GM23338 (cell line): ENCODE data around the gene PKD2. TPM values are rescaled to one million over a fixed set of nuclear protein-coding genes. Genes with fewer than 3 reads are reported as not detected.
A peak's percentile ranks its signal among the peaks of the same experiment; 100 is the strongest.

Experiments
- ATAC-seq: fragments of 200-7000 bp; cut with Tn5 transposase; 3 replicates; pipeline ENCODE4 v1.9.1; 2020
- DNase-seq: peaks from one replicate; pipeline ENCODE4 v3.0.0-alpha.2; 2015; ENCODE audit warnings: low spot score
- H2AFZ ChIP-seq: fragments of 200-600 bp; sonication (generic); 2 replicates; pipeline ENCODE4 v1.8.0; 2016; ENCODE audit warnings: antibody characterized with exemption, mild to moderate bottlenecking, moderate library complexity
- H3F3A ChIP-seq: fragments of 200-600 bp; sonication (generic); replicated peaks from 2 replicates; pipeline ENCODE4 v1.8.0; 2017; ENCODE audit warnings: antibody characterized with exemption, mixed run types, low read depth
- H3K27ac ChIP-seq: fragments of 200-600 bp; sonication (generic); 2 replicates; pipeline ENCODE4 v1.6.1; 2016; ENCODE audit warnings: low read depth
- H3K27me3 ChIP-seq: fragments of 200-600 bp; sonication (generic); 2 replicates; pipeline ENCODE4 v1.8.0; 2016; ENCODE audit warnings: mild to moderate bottlenecking, mixed run types, moderate library complexity; ENCODE audit not compliant: insufficient read depth
- H3K36me3 ChIP-seq: fragments of 200-600 bp; sonication (generic); 2 replicates; pipeline ENCODE4 v1.8.0; 2016; ENCODE audit warnings: mild to moderate bottlenecking; ENCODE audit not compliant: insufficient read depth
- H3K4me1 ChIP-seq: fragments of 200-600 bp; sonication (generic); 2 replicates; pipeline ENCODE4 v1.8.0; 2016; ENCODE audit warnings: mild to moderate bottlenecking, moderate library complexity; ENCODE audit not compliant: insufficient read depth
- H3K4me2 ChIP-seq: fragments of 200-600 bp; sonication (generic); 2 replicates; pipeline ENCODE4 v1.7.1; 2017; ENCODE audit warnings: mixed run types
- H3K4me3 ChIP-seq: fragments of 200-600 bp; sonication (generic); 2 replicates; pipeline ENCODE4 v1.6.1; 2016; ENCODE audit warnings: mixed run types
- H3K79me2 ChIP-seq: fragments of 200-600 bp; sonication (generic); replicated peaks from 2 replicates; pipeline ENCODE4 v1.8.0; 2017; ENCODE audit warnings: mild to moderate bottlenecking; ENCODE audit not compliant: insufficient read depth
- H3K9me2 ChIP-seq: fragments of 200-600 bp; sonication (generic); 2 replicates; pipeline ENCODE4 v1.8.0; 2017; ENCODE audit not compliant: insufficient read depth
- H4K20me1 ChIP-seq: fragments of 200-600 bp; sonication (generic); replicated peaks from 2 replicates; pipeline ENCODE4 v1.8.0; 2017; ENCODE audit warnings: mild to moderate bottlenecking; ENCODE audit not compliant: insufficient read depth
- H3K27ac Mint-ChIP-seq: 2 replicates; pipeline ENCODE4 v1.8.0; 2020; ENCODE audit warnings: inconsistent platforms, mild to moderate bottlenecking, moderate library complexity, mixed read lengths
- H3K27me3 Mint-ChIP-seq: 3 replicates; pipeline ENCODE4 v1.8.0; 2022; ENCODE audit warnings: low read depth, mild to moderate bottlenecking, moderate library complexity, mixed read lengths, inconsistent platforms; ENCODE audit not compliant: insufficient read depth, poor library complexity
- H3K36me3 Mint-ChIP-seq: 3 replicates; pipeline ENCODE4 v1.8.0; 2021; ENCODE audit warnings: low read depth, mild to moderate bottlenecking, inconsistent platforms, moderate library complexity, mixed read lengths
- H3K4me1 Mint-ChIP-seq: 3 replicates; pipeline ENCODE4 v1.8.0; 2020; ENCODE audit warnings: mild to moderate bottlenecking, inconsistent platforms, mixed read lengths
- H3K4me3 Mint-ChIP-seq: 3 replicates; pipeline ENCODE4 v1.8.0; 2021; ENCODE audit warnings: moderate library complexity, mild to moderate bottlenecking, inconsistent platforms, mixed read lengths
- H3K9me3 Mint-ChIP-seq: 3 replicates; pipeline ENCODE4 v1.8.0; 2020; ENCODE audit warnings: moderate library complexity, mild to moderate bottlenecking, inconsistent platforms, mixed read lengths
- EZH2phosphoT487 ChIP-seq: fragments of 200-600 bp; sonication (generic); IDR thresholded peaks from one replicate; pipeline ENCODE4 v1.8.1; 2018; ENCODE audit warnings: antibody characterized with exemption; ENCODE audit not compliant: unreplicated experiment
- JUNB ChIP-seq: IDR thresholded peaks from one replicate; pipeline ENCODE4 v1.6.1; 2016; ENCODE audit warnings: antibody characterized with exemption; ENCODE audit not compliant: unreplicated experiment
- NANOG ChIP-seq: IDR thresholded peaks from 2 replicates; pipeline ENCODE4 v1.6.1; 2016; ENCODE audit warnings: antibody characterized with exemption, borderline replicate concordance
- STAT1 ChIP-seq: IDR thresholded peaks from one replicate; pipeline ENCODE4 v1.6.1; 2016; ENCODE audit warnings: antibody characterized with exemption; ENCODE audit not compliant: unreplicated experiment
- ZNF114 ChIP-seq: fragments of 250-450 bp; sonication (Bioruptor Pico); IDR thresholded peaks from 2 replicates; pipeline ENCODE4 v1.5.0; 2020; ENCODE audit warnings: mild to moderate bottlenecking, moderate library complexity
- ZNF331 ChIP-seq: fragments of 250-450 bp; sonication (Bioruptor Pico); IDR thresholded peaks from 2 replicates; pipeline ENCODE4 v1.5.0; 2020; ENCODE audit warnings: low read depth, mild to moderate bottlenecking, moderate library complexity
- polyA plus RNA-seq: library from polyadenylated mRNA; unstranded; fragments of >200 nt; fragmentation: Nextera tagmentation; extraction: Ambion mirVana; gene quantifications from 2 replicates; pipeline ENCODE4 v1.2.1, GENCODE V29; 2016
- total RNA-seq: library from RNA; depleted of rRNA; stranded (reverse); fragments of >200 nt; shearing (Covaris generic); gene quantifications from 2 replicates; pipeline ENCODE4 v1.2.3, GENCODE V29; 2014
- TF ChIP-seq, protein P1 (sequence below): IDR thresholded peaks from one replicate; pipeline ENCODE4 v1.6.1; 2018; ENCODE audit warnings: antibody characterized with exemption; ENCODE audit not compliant: unreplicated experiment
- TF ChIP-seq, protein P2 (sequence below), 2 experiments: fragments of 200-600 bp in 1 of 2; sonication (generic) in 1 of 2; conservative IDR thresholded peaks; 2 replicates each; pipeline versions ENCODE4 v1.5.1 to v1.6.1; 2016 to 2017; ENCODE audit warnings: antibody characterized with exemption in 2 of 2, low read depth in 2 of 2, mild to moderate bottlenecking in 2 of 2, moderate library complexity in 1 of 2

The PKD2 gene
- total and polyA plus RNA-seq, 2 experiments from 2014 or later = 17.9 to 45.3 TPM

DNA sequence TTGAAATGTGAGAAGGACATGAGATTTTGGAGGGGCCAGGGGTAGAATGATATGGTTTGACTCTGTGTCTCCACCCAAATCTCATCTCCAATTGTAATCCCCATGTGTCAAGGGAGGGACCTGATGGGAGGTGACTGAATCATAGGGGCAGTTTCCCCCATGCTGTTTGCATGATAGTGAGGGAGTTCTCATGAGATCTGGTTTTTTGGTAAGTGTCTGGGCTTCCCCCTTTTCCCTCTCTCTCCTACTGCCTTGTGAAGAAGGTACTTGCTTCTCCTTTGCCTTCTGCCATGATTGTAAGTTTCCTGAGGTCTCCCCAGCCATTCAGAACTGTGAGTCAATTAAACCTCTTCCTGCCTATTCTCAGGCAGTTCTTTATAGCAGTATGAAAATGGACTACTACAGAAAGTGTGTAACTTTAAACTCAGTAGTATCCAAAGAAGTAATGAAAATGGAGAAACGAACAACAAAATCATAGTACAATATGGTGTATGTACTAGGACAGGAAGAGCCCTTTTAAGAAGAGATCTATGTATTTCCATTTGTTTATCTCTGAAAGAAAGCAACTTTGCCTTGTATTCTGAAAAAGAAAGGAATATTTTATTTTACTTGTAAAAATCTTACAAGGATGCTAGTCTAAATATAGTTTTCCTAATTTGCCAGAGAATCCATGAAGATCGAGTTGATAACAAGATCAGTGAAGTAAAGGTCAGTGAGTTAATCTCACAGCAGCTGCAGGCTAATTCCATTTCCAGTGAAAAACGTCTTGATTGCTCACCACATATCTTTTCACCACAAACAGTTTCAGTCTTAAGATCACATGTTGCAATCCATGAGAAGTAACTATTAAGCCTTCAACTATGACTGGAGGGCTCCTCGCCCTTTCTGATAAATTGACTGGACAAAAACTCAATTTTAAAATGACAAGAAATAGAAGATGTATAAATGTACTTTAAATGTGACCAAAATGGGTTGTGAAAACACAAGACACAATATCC is 20.5 kb downstream of the PKD2 start (continued):
- TF ChIP-seq, protein P1, sequence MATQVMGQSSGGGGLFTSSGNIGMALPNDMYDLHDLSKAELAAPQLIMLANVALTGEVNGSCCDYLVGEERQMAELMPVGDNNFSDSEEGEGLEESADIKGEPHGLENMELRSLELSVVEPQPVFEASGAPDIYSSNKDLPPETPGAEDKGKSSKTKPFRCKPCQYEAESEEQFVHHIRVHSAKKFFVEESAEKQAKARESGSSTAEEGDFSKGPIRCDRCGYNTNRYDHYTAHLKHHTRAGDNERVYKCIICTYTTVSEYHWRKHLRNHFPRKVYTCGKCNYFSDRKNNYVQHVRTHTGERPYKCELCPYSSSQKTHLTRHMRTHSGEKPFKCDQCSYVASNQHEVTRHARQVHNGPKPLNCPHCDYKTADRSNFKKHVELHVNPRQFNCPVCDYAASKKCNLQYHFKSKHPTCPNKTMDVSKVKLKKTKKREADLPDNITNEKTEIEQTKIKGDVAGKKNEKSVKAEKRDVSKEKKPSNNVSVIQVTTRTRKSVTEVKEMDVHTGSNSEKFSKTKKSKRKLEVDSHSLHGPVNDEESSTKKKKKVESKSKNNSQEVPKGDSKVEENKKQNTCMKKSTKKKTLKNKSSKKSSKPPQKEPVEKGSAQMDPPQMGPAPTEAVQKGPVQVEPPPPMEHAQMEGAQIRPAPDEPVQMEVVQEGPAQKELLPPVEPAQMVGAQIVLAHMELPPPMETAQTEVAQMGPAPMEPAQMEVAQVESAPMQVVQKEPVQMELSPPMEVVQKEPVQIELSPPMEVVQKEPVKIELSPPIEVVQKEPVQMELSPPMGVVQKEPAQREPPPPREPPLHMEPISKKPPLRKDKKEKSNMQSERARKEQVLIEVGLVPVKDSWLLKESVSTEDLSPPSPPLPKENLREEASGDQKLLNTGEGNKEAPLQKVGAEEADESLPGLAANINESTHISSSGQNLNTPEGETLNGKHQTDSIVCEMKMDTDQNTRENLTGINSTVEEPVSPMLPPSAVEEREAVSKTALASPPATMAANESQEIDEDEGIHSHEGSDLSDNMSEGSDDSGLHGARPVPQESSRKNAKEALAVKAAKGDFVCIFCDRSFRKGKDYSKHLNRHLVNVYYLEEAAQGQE = no peak

DNA sequence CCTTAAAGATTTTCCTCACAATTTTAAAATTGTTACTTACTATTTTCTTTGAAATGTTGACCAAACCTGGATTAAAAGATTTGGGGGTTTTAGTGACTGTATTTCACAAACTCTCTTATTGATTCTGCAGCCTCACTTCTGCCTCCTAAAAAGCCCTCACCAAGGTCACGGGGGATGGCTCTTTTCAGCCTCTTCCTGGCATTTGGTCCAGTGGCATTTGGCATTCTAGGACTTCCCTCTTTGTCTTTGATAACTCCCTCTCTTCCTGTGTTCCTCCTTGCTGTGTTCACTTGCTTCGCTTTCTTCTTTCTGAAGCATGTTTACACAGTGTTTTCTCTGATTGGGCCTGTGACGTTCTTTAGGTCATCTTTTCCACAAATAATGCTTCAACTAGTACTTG is 21.5 kb downstream of the PKD2 start:
- Mint-ChIP-seq H3K9me3 (peaks cover 26% of the 10 kb centered on the region), H3K36me3 (peaks cover 62% of the 10 kb centered on the region), H3K27ac (peak overlapping the region; percentile 7; the same call in 1 of the 2 replicates), H3K4me1 (no peaks in the 10 kb centered on the region), H3K4me3 (no peak overlapping the region), H3K27me3 (peaks cover 1% of the 10 kb centered on the region)
- Histone ChIP-seq H3K9me2 (no peaks in the 10 kb centered on the region), H3K4me2 (no peak overlapping the region), H3K27ac (no peak overlapping the region), H3K36me3 (peaks cover 32% of the 10 kb centered on the region), H3K27me3 (no peaks in the 10 kb centered on the region), H2AFZ (no peak overlapping the region), H3K4me1 (no peaks in the 10 kb centered on the region), H3F3A (no peaks in the 10 kb centered on the region; the same call in 1 of the 2 replicates), H4K20me1 (peaks cover 4% of the 10 kb centered on the region; the same call in 1 of the 2 replicates), H3K79me2 (peaks cover 9% of the 10 kb centered on the region), H3K4me3 (no peak overlapping the region)
- ATAC-seq (no peak), DNase-seq (no peak)
- TF ChIP-seq STAT1 (no peak), ZNF114 (CRISPR knock-in tag) (no peak)

DNA sequence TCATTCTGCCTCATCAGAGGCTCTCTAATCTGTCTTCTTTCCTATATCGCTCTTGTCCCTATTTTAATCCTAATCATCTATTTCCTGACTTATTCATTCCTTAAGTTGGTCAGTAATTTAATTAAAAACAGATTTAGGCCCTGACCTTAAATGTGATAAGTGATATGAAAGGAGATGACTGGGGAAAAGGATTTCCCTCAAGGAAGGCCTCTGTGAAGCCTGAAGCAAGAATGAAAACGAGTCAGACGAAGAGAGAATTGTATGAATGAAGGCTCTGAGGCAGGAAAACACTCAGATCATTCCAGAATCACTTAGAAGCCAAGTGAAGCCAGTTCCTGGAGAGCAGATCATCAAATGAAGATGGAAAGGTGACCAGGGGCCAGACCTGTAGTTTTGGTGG is 22.1 kb downstream of the PKD2 start:
- no peak overlapping the region for H3K4me2 ChIP-seq
- no peak overlapping the region for H3K4me3 Mint-ChIP-seq
- TF ChIP-seq NANOG (no peak), ZNF331 (CRISPR knock-in tag) (no peak), JUNB (no peak), STAT1 (no peak), ZNF114 (CRISPR knock-in tag) (no peak), EZH2phosphoT487 (no peak)
- TF ChIP-seq, protein P1 = no peak
- TF ChIP-seq, protein P2, sequence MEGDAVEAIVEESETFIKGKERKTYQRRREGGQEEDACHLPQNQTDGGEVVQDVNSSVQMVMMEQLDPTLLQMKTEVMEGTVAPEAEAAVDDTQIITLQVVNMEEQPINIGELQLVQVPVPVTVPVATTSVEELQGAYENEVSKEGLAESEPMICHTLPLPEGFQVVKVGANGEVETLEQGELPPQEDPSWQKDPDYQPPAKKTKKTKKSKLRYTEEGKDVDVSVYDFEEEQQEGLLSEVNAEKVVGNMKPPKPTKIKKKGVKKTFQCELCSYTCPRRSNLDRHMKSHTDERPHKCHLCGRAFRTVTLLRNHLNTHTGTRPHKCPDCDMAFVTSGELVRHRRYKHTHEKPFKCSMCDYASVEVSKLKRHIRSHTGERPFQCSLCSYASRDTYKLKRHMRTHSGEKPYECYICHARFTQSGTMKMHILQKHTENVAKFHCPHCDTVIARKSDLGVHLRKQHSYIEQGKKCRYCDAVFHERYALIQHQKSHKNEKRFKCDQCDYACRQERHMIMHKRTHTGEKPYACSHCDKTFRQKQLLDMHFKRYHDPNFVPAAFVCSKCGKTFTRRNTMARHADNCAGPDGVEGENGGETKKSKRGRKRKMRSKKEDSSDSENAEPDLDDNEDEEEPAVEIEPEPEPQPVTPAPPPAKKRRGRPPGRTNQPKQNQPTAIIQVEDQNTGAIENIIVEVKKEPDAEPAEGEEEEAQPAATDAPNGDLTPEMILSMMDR (conservative IDR thresholded peaks at IDR 0.05; ENCODE audit: low read depth in 2 of 2) = no peak

More for the DNA sequence above, 22.1 kb downstream of the PKD2 start:
- H4K20me1 ChIP-seq = peaks cover 6% of the 10 kb centered on the region; the same call in 1 of the 2 replicates
- H3K27ac Mint-ChIP-seq = peak overlapping the region; percentile 7; the same call in 1 of the 2 replicates
- 0 out of 2 replicates have a peak overlapping the region, but pooled peaks have one; percentile 45 for H3K27ac ChIP-seq
- no peaks in the 10 kb centered on the region for H3K9me2 ChIP-seq
- no peak overlapping the region for H3K4me3 ChIP-seq
- H3F3A ChIP-seq = no peaks in the 10 kb centered on the region; the same call in 1 of the 2 replicates
- no peak overlapping the region for H2AFZ ChIP-seq
- peaks cover 56% of the 10 kb centered on the region for H3K36me3 Mint-ChIP-seq
- peaks cover 4% of the 10 kb centered on the region for H3K79me2 ChIP-seq
- peaks cover 21% of the 10 kb centered on the region for H3K9me3 Mint-ChIP-seq
- H3K36me3 ChIP-seq = peaks cover 31% of the 10 kb centered on the region
- DNase-seq (no peak), ATAC-seq (no peak)
- peaks cover 1% of the 10 kb centered on the region for H3K27me3 Mint-ChIP-seq
- H3K27me3 ChIP-seq = no peaks in the 10 kb centered on the region
- no peaks in the 10 kb centered on the region for H3K4me1 ChIP-seq
- H3K4me1 Mint-ChIP-seq = no peaks in the 10 kb centered on the region
